Neural progenitor cell (in vitro differentiated cells): Measurements from ENCODE around the gene ATP2A3. TPM values are rescaled to one million over a fixed set of nuclear protein-coding genes. Genes with fewer than 3 reads are reported as not detected.
A peak's percentile ranks its signal among the peaks of the same experiment; 100 is the strongest.

Source experiments
- DNase-seq: peaks from one replicate; pipeline ENCODE4 v3.0.0-alpha.2; 2016; ENCODE audit warnings: low spot score
- H2AFZ ChIP-seq: fragments of 200-600 bp; sonication (generic); replicated peaks from 2 replicates; pipeline ENCODE4 v1.6.1; 2016; ENCODE audit warnings: antibody characterized with exemption
- H3F3A ChIP-seq: fragments of 200-600 bp; sonication (generic); 2 replicates; pipeline ENCODE4 v1.6.1; 2016; ENCODE audit warnings: antibody characterized with exemption, low read depth
- H3K27ac ChIP-seq: fragments of 200-600 bp; sonication (generic); 2 replicates; pipeline ENCODE4 v1.5.1; 2016; ENCODE audit warnings: mild to moderate bottlenecking
- H3K27me3 ChIP-seq: fragments of 200-600 bp; sonication (generic); 2 replicates; pipeline ENCODE4 v1.6.1; 2016; ENCODE audit warnings: mild to moderate bottlenecking, moderate library complexity
- H3K36me3 ChIP-seq: fragments of 200-600 bp; sonication (generic); 2 replicates; pipeline ENCODE4 v1.5.1; 2016
- H3K4me1 ChIP-seq: fragments of 200-600 bp; sonication (generic); 2 replicates; pipeline ENCODE4 v1.6.1; 2016; ENCODE audit warnings: mixed run types
- H3K4me2 ChIP-seq: fragments of 200-600 bp; sonication (generic); 2 replicates; pipeline ENCODE4 v1.6.1; 2016
- H3K4me3 ChIP-seq: fragments of 200-600 bp; sonication (generic); 2 replicates; pipeline ENCODE4 v1.5.1; 2016
- H3K79me2 ChIP-seq: fragments of 200-600 bp; sonication (generic); 2 replicates; pipeline ENCODE4 v1.6.1; 2016; ENCODE audit warnings: low read depth
- H3K9ac ChIP-seq: fragments of 200-600 bp; sonication (generic); 2 replicates; pipeline ENCODE4 v1.6.1; 2016
- H3K9me3 ChIP-seq: fragments of 200-600 bp; sonication (generic); 2 replicates; pipeline ENCODE4 v1.5.1; 2016; ENCODE audit warnings: low read depth
- H4K20me1 ChIP-seq: fragments of 200-600 bp; sonication (generic); 2 replicates; pipeline ENCODE4 v1.6.1; 2016; ENCODE audit warnings: low read depth
- H3K27ac Mint-ChIP-seq: 3 replicates; pipeline ENCODE4 v1.8.0; 2021; ENCODE audit warnings: mixed read lengths
- H3K27me3 Mint-ChIP-seq: 2 replicates; pipeline ENCODE4 v1.8.0; 2022; ENCODE audit warnings: low read depth, mild to moderate bottlenecking, inconsistent platforms, moderate library complexity, mixed read lengths; ENCODE audit not compliant: insufficient read depth
- H3K36me3 Mint-ChIP-seq: 3 replicates; pipeline ENCODE4 v1.8.0; 2021; ENCODE audit warnings: mixed read lengths
- H3K4me1 Mint-ChIP-seq: 3 replicates; pipeline ENCODE4 v1.8.0; 2021; ENCODE audit warnings: mixed read lengths
- H3K4me3 Mint-ChIP-seq: 3 replicates; pipeline ENCODE4 v1.8.0; 2021; ENCODE audit warnings: mild to moderate bottlenecking, moderate library complexity, mixed read lengths
- H3K9me3 Mint-ChIP-seq: 3 replicates; pipeline ENCODE4 v1.8.0; 2020; ENCODE audit warnings: mixed read lengths
- EZH2 ChIP-seq: fragments of 200-600 bp; sonication (generic); IDR thresholded peaks from 2 replicates; pipeline ENCODE4 v1.6.1; 2017; ENCODE audit warnings: antibody characterized with exemption, mild to moderate bottlenecking, moderate library complexity
- EZH2phosphoT487 ChIP-seq: fragments of 200-600 bp; sonication (generic); IDR thresholded peaks from 2 replicates; pipeline ENCODE4 v1.6.1; 2017; ENCODE audit warnings: antibody characterized with exemption
- total RNA-seq: library from RNA; depleted of rRNA; stranded (reverse); fragments of >200 nt; gene quantifications from 2 replicates; pipeline ENCODE4 v1.2.3, GENCODE V29; 2015; ENCODE audit warnings: low replicate concordance
- TF ChIP-seq, protein P1 (sequence below): fragments of 200-600 bp; sonication (generic); IDR thresholded peaks from 2 replicates; pipeline ENCODE4 v1.5.1; 2017; ENCODE audit warnings: antibody characterized with exemption, mild to moderate bottlenecking

The ATP2A3 gene
- total RNA-seq, 1 donor from 2014 or later: 0.65 TPM

DNA sequence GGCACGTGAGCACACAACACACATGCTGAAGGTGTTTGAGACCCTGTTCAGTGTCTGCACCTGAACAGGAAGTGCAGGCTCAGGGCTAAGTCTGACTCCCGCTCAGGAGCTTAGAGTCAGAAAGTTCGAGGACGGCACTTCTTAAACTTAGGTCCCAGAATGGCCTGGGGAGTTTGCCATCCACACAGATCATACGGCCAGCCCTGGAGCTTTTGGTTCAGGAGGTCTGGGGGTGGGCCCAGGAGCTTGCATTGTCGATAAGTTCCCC lies 67.3 kb downstream of the ATP2A3 start:
- no peak overlapping the region for H3K4me2 ChIP-seq
- no peaks in the 10 kb centered on the region for H3K9me3 ChIP-seq
- peaks cover 22% of the 10 kb centered on the region for H3K4me1 Mint-ChIP-seq
- no peak overlapping the region for H3K4me3 ChIP-seq
- H3K27ac ChIP-seq: no peak overlapping the region
- H3K4me3 Mint-ChIP-seq: no peak overlapping the region
- no peaks in the 10 kb centered on the region for H3K36me3 Mint-ChIP-seq
- H3K9me3 Mint-ChIP-seq: no peaks in the 10 kb centered on the region
- peak overlapping the region; percentile 16 for H3K27ac Mint-ChIP-seq
- no peak for TF ChIP-seq EZH2
- TF ChIP-seq, protein P1, sequence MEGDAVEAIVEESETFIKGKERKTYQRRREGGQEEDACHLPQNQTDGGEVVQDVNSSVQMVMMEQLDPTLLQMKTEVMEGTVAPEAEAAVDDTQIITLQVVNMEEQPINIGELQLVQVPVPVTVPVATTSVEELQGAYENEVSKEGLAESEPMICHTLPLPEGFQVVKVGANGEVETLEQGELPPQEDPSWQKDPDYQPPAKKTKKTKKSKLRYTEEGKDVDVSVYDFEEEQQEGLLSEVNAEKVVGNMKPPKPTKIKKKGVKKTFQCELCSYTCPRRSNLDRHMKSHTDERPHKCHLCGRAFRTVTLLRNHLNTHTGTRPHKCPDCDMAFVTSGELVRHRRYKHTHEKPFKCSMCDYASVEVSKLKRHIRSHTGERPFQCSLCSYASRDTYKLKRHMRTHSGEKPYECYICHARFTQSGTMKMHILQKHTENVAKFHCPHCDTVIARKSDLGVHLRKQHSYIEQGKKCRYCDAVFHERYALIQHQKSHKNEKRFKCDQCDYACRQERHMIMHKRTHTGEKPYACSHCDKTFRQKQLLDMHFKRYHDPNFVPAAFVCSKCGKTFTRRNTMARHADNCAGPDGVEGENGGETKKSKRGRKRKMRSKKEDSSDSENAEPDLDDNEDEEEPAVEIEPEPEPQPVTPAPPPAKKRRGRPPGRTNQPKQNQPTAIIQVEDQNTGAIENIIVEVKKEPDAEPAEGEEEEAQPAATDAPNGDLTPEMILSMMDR: no peak
- no peak for TF ChIP-seq EZH2phosphoT487
- H3K36me3 ChIP-seq: no peaks in the 10 kb centered on the region
- peaks cover 5% of the 10 kb centered on the region for H4K20me1 ChIP-seq
- no peaks in the 10 kb centered on the region for H3K79me2 ChIP-seq
- H3F3A ChIP-seq: peaks cover 3% of the 10 kb centered on the region
- no peak for DNase-seq
- H3K4me1 ChIP-seq: peaks cover 7% of the 10 kb centered on the region
- H3K27me3 Mint-ChIP-seq: peaks cover 4% of the 10 kb centered on the region
- H3K27me3 ChIP-seq: peaks cover 10% of the 10 kb centered on the region
- H3K9ac ChIP-seq: no peak overlapping the region
- H2AFZ ChIP-seq: no peak overlapping the region

DNA sequence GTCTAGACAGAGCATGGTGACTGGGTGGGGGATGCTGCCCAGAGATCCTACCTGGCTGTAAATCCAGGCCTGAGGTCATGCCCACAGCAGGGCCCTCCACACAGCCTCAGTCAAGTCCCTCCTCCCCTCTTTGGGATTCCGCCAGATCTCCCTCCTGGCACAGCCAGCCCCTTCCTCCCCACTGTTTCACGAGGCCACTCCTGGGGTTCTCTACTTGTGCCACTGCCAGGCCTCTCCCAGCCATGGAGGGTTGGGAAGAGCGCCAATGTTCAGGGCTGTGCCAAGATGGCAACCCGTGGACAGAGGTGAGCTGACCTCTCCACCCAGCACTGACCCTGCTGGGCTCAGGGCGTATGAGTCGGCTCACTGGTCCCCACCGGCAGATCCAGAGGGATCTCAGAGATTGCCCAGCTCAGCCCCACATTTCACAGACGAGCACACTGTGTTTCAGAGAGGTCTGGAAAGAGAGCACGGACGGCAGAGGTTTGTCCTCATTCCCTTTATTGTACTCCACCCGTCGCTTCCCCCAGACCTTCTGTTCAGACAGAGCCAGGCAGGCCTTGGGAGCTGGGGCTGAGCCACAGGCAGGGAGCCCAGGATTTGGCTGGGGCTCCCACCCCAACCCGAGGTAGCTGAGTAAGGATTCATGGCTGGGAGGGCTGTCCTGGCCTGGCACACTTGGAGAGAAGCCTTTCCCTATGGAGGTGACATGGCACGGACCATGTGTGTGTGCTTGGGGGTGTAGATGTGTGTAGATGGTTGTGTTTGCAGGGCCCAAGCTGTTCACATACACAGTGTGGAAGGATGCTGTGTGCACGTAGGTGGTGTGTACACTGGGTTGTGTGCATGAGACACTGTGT lies 67.9 kb downstream of the ATP2A3 start:
- Mint-ChIP-seq H3K36me3 (no peaks in the 10 kb centered on the region), H3K4me3 (no peak overlapping the region), H3K27me3 (peaks cover 5% of the 10 kb centered on the region), H3K9me3 (no peaks in the 10 kb centered on the region), H3K27ac (peak overlapping the region; percentile 16), H3K4me1 (peaks cover 28% of the 10 kb centered on the region)
- Histone ChIP-seq H3K79me2 (no peaks in the 10 kb centered on the region), H3K9me3 (no peaks in the 10 kb centered on the region), H3K27ac (no peak overlapping the region), H3K4me1 (peaks cover 12% of the 10 kb centered on the region), H3K27me3 (peaks cover 14% of the 10 kb centered on the region), H3F3A (peaks cover 9% of the 10 kb centered on the region), H3K4me3 (no peak overlapping the region), H2AFZ (no peak overlapping the region), H3K9ac (no peak overlapping the region), H3K4me2 (no peak overlapping the region), H3K36me3 (no peaks in the 10 kb centered on the region), H4K20me1 (peaks cover 11% of the 10 kb centered on the region)
- DNase-seq: no peak
- TF ChIP-seq EZH2: no peak
- TF ChIP-seq, protein P1: no peak
- no peak for TF ChIP-seq EZH2phosphoT487

DNA sequence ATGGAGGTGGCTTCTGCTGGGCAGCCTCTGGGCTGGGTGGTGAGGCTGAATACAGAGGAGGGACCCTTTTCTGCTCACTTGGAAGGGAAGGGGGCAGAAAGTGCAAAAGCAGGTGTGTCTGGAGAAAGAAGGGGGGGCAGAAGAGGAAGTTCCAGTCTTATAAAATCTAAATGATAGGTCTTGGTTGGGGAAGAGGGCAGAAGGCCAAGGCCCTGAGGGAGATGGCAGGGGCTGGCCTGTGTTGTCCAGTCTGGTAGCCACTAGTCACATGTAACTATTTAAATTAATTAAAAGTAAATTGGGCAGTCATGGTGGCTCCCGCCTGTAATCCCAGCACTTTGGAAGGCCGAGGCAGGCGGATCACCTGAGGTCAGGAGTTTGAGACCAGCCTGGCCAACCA lies 68.9 kb downstream of the ATP2A3 start:
- H3K4me3 Mint-ChIP-seq: no peak overlapping the region
- H3K4me1 ChIP-seq: peaks cover 13% of the 10 kb centered on the region

More for the DNA sequence above, 68.9 kb downstream of the ATP2A3 start:
- H3K36me3 Mint-ChIP-seq: no peaks in the 10 kb centered on the region
- Histone ChIP-seq H3K27ac (no peak overlapping the region), H3K79me2 (no peaks in the 10 kb centered on the region), H3K9me3 (no peaks in the 10 kb centered on the region), H2AFZ (no peak overlapping the region), H4K20me1 (peaks cover 20% of the 10 kb centered on the region), H3K36me3 (no peaks in the 10 kb centered on the region), H3F3A (peaks cover 9% of the 10 kb centered on the region), H3K4me3 (no peak overlapping the region), H3K27me3 (peaks cover 14% of the 10 kb centered on the region), H3K9ac (no peak overlapping the region), H3K4me2 (no peak overlapping the region)
- H3K9me3 Mint-ChIP-seq: no peaks in the 10 kb centered on the region
- TF ChIP-seq EZH2phosphoT487 (no peak), EZH2 (no peak)
- TF ChIP-seq, protein P1: no peak
- H3K27me3 Mint-ChIP-seq: peaks cover 9% of the 10 kb centered on the region
- peaks cover 36% of the 10 kb centered on the region for H3K4me1 Mint-ChIP-seq
- no peak for DNase-seq
- H3K27ac Mint-ChIP-seq: no peak overlapping the region
